GM06990 (cell line): ENCODE data around the gene TPRG1L.
A peak's percentile ranks its signal among the peaks of the same experiment; 100 is the strongest.

ENCODE experiments used
- DNase-seq: peaks from one replicate; pipeline ENCODE4 v3.0.0-alpha.2; 2011; ENCODE audit not compliant: insufficient read length; ENCODE audit errors: extremely low read depth
- H3K27me3 ChIP-seq: replicated peaks from 2 replicates; pipeline ENCODE4 v1.6.0; 2011; ENCODE audit warnings: low read length; ENCODE audit not compliant: control insufficient read depth, insufficient read depth
- H3K36me3 ChIP-seq: 2 replicates; pipeline ENCODE4 v1.5.1; 2011; ENCODE audit warnings: low read length; ENCODE audit not compliant: control insufficient read depth, insufficient read depth
- H3K4me3 ChIP-seq: replicated peaks from 2 replicates; pipeline ENCODE4 v1.5.1; 2011; ENCODE audit warnings: low read depth, mild to moderate bottlenecking, control low read depth, low read length
- CTCF ChIP-seq: IDR thresholded peaks from 2 replicates; pipeline ENCODE4 v1.5.1; 2011; ENCODE audit warnings: low read length, control low read depth, mild to moderate bottlenecking, inconsistent platforms; ENCODE audit not compliant: insufficient read depth, poor library complexity, severe bottlenecking

TPRG1L gene

GRCh38 chr1:3651026-3651929, 26.5 kb downstream of the TPRG1L start:
- Histone ChIP-seq H3K4me3 (peak overlapping the region; percentile 79), H3K36me3 (peaks cover 8% of the 10 kb centered on the region), H3K27me3 (no peaks in the 10 kb centered on the region)
- peak; percentile 60 for DNase-seq
- TF ChIP-seq CTCF: no peak

GRCh38 chr1:3651930-3652547, 27.2 kb downstream of the TPRG1L start, which contains the start of gene TP73:
Gene TP73, plus strand, starts transcription at chr1:3652516. Its CDS starts 29,850 bp downstream, at chr1:3682366.
- Histone ChIP-seq H3K36me3 (peaks cover 2% of the 10 kb centered on the region), H3K4me3 (peak within 1 kb of the TSS; percentile 79), H3K27me3 (no peaks in the 10 kb centered on the region)
- TF ChIP-seq CTCF: no peak
- DNase-seq: peak; percentile 83

- peak; percentile 58 for DNase-seq
- H3K27me3 ChIP-seq: no peaks in the 10 kb centered on the region
- H3K4me3 ChIP-seq: peak overlapping the region; percentile 79
Observed at GRCh38 chr1:3652548-3653285, 27.9 kb downstream of the TPRG1L start.

GRCh38 chr1:3653286-3653618, 28.4 kb downstream of the TPRG1L start:
- DNase-seq: no peak
- Histone ChIP-seq H3K27me3 (no peaks in the 10 kb centered on the region), H3K4me3 (peak overlapping the region; percentile 79), H3K36me3 (no peaks in the 10 kb centered on the region)
- no peak for TF ChIP-seq CTCF

More at GRCh38 chr1:3652548-3653285, 27.9 kb downstream of the TPRG1L start:
- TF ChIP-seq CTCF: no peak
- no peaks in the 10 kb centered on the region for H3K36me3 ChIP-seq

GRCh38 chr1:3654549-3655281, 29.9 kb downstream of the TPRG1L start:
- no peaks in the 10 kb centered on the region for H3K27me3 ChIP-seq
- DNase-seq: no peak
- no peak overlapping the region; the same call in 1 of the 2 replicates for H3K4me3 ChIP-seq
- no peak for TF ChIP-seq CTCF
- no peaks in the 10 kb centered on the region for H3K36me3 ChIP-seq
